SK-N-SH treated with all-trans-retinoic acid at 6 μM for 48 hours (cell line): Measurements from ENCODE around the gene FPR3.

Experiments used
- ATAC-seq: fragments of 200-7000 bp; cut with Tn5 transposase; 3 replicates; pipeline ENCODE4 v1.9.1; 2020; ENCODE audit warnings: mild to moderate bottlenecking, moderate library complexity
- ARNTL ChIP-seq: fragments of 450-650 bp; formaldehyde crosslinking; IDR thresholded peaks from 2 replicates; pipeline ENCODE4 v1.5.0; 2020; ENCODE audit warnings: low read depth, mild to moderate bottlenecking, moderate library complexity, borderline replicate concordance
- BACH2 ChIP-seq: fragments of 250-450 bp; sonication (Bioruptor Pico); IDR thresholded peaks from 2 replicates; pipeline ENCODE4 v1.9.0; 2021; ENCODE audit warnings: mild to moderate bottlenecking, borderline replicate concordance
- CSDC2 ChIP-seq: fragments of 250-450 bp; sonication (Bioruptor Pico); IDR thresholded peaks from 2 replicates; pipeline ENCODE4 v1.5.0; 2020; ENCODE audit warnings: mild to moderate bottlenecking, moderate library complexity
- ESRRG ChIP-seq: fragments of 250-450 bp; sonication (Bioruptor Pico); IDR thresholded peaks from 2 replicates; pipeline ENCODE4 v1.6.1; 2021; ENCODE audit warnings: mild to moderate bottlenecking
- GLIS3 ChIP-seq: fragments of 250-450 bp; sonication (Bioruptor Pico); IDR thresholded peaks from 2 replicates; pipeline ENCODE4 v1.5.0; 2020; ENCODE audit warnings: mild to moderate bottlenecking, moderate library complexity
- ISL1 ChIP-seq: fragments of 250-450 bp; sonication (Bioruptor Pico); IDR thresholded peaks from 2 replicates; pipeline ENCODE4 v2.1.2; 2022; ENCODE audit warnings: mild to moderate bottlenecking, moderate library complexity
- OSR1 ChIP-seq: fragments of 250-450 bp; sonication (Bioruptor Pico); IDR thresholded peaks from 2 replicates; pipeline ENCODE4 v1.8.0; 2022; ENCODE audit warnings: moderate library complexity, mild to moderate bottlenecking, inconsistent platforms
- PATZ1 ChIP-seq: fragments of 250-450 bp; sonication (Bioruptor Pico); IDR thresholded peaks from 2 replicates; pipeline ENCODE4 v1.8.0; 2020; ENCODE audit warnings: mild to moderate bottlenecking, moderate library complexity, borderline replicate concordance
- POU6F1 ChIP-seq: fragments of 250-450 bp; sonication (Bioruptor Pico); IDR thresholded peaks from 2 replicates; pipeline ENCODE4 v1.8.0; 2021; ENCODE audit warnings: low read depth, mild to moderate bottlenecking, moderate library complexity, borderline replicate concordance
- PPARA ChIP-seq: fragments of 250-450 bp; sonication (Bioruptor Pico); IDR thresholded peaks from 2 replicates; pipeline ENCODE4 v1.5.0; 2020; ENCODE audit warnings: mild to moderate bottlenecking, borderline replicate concordance
- RARB ChIP-seq: fragments of 250-450 bp; sonication (Bioruptor Pico); IDR thresholded peaks from 2 replicates; pipeline ENCODE4 v1.8.0; 2021; ENCODE audit warnings: mild to moderate bottlenecking, moderate library complexity
- SNAI2 ChIP-seq: fragments of 250-450 bp; sonication (Bioruptor Pico); IDR thresholded peaks from 2 replicates; pipeline ENCODE4 v1.5.0; 2020; ENCODE audit warnings: mild to moderate bottlenecking, moderate library complexity
- TOX ChIP-seq: fragments of 250-450 bp; sonication (Bioruptor Pico); IDR thresholded peaks from 2 replicates; pipeline ENCODE4 v1.8.0; 2021; ENCODE audit warnings: mild to moderate bottlenecking, moderate library complexity, borderline replicate concordance
- ZC3H10 ChIP-seq: fragments of 250-450 bp; sonication (Bioruptor Pico); IDR thresholded peaks from 2 replicates; pipeline ENCODE4 v1.5.1; 2021; ENCODE audit warnings: mild to moderate bottlenecking, moderate library complexity
- ZFP3 ChIP-seq: fragments of 250-450 bp; sonication (Bioruptor Pico); IDR thresholded peaks from 2 replicates; pipeline ENCODE4 v1.5.0; 2020; ENCODE audit warnings: mild to moderate bottlenecking, moderate library complexity
- ZFP30 ChIP-seq: fragments of 450-650 bp; formaldehyde crosslinking; IDR thresholded peaks from 2 replicates; pipeline ENCODE4 v1.5.0; 2022; ENCODE audit warnings: mild to moderate bottlenecking, moderate library complexity
- ZNF565 ChIP-seq: fragments of 450-650 bp; formaldehyde crosslinking; conservative IDR thresholded peaks from 2 replicates; pipeline ENCODE4 v1.5.0; 2020; ENCODE audit warnings: low read depth, mild to moderate bottlenecking, moderate library complexity
- ZNF70 ChIP-seq: fragments of 450-650 bp; formaldehyde crosslinking; IDR thresholded peaks from 2 replicates; pipeline ENCODE4 v1.5.0; 2020; ENCODE audit warnings: mild to moderate bottlenecking, moderate library complexity
- ZNF8 ChIP-seq: fragments of 450-650 bp; formaldehyde crosslinking; IDR thresholded peaks from 2 replicates; pipeline ENCODE4 v1.5.0; 2020; ENCODE audit warnings: mild to moderate bottlenecking, moderate library complexity
- TF ChIP-seq, protein P1 (sequence below): fragments of 250-450 bp; sonication (Bioruptor Pico); IDR thresholded peaks from 2 replicates; pipeline ENCODE4 v1.5.0; 2020; ENCODE audit warnings: mild to moderate bottlenecking, moderate library complexity
- TF ChIP-seq, protein P2 (sequence below): fragments of 250-450 bp; sonication (Bioruptor Pico); IDR thresholded peaks from 2 replicates; pipeline ENCODE4 v1.5.1; 2020; ENCODE audit warnings: low read depth, mild to moderate bottlenecking, moderate library complexity

FPR3 gene

GRCh38 chr19:51788029-51788428 lies 6.9 kb upstream of the FPR3 start:
- ATAC-seq: no peak
- TF ChIP-seq ZNF70 (no peak), POU6F1 (CRISPR knock-in tag) (no peak)

- ATAC-seq: no peak
These were observed 5.7 kb upstream of the FPR3 start for GRCh38 chr19:51789061-51789795.

GRCh38 chr19:51792932-51793331 lies 2.0 kb upstream of the FPR3 start:
- TF ChIP-seq ZNF70: no peak
- no peak for ATAC-seq

More at GRCh38 chr19:51789061-51789795, 5.7 kb upstream of the FPR3 start:
- no peak for TF ChIP-seq PATZ1 (CRISPR knock-in tag)
- TF ChIP-seq ZFP30 (CRISPR knock-in tag): no peak
- TF ChIP-seq, protein P1, sequence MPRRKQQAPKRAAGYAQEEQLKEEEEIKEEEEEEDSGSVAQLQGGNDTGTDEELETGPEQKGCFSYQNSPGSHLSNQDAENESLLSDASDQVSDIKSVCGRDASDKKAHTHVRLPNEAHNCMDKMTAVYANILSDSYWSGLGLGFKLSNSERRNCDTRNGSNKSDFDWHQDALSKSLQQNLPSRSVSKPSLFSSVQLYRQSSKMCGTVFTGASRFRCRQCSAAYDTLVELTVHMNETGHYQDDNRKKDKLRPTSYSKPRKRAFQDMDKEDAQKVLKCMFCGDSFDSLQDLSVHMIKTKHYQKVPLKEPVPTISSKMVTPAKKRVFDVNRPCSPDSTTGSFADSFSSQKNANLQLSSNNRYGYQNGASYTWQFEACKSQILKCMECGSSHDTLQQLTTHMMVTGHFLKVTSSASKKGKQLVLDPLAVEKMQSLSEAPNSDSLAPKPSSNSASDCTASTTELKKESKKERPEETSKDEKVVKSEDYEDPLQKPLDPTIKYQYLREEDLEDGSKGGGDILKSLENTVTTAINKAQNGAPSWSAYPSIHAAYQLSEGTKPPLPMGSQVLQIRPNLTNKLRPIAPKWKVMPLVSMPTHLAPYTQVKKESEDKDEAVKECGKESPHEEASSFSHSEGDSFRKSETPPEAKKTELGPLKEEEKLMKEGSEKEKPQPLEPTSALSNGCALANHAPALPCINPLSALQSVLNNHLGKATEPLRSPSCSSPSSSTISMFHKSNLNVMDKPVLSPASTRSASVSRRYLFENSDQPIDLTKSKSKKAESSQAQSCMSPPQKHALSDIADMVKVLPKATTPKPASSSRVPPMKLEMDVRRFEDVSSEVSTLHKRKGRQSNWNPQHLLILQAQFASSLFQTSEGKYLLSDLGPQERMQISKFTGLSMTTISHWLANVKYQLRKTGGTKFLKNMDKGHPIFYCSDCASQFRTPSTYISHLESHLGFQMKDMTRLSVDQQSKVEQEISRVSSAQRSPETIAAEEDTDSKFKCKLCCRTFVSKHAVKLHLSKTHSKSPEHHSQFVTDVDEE (CRISPR knock-in tag): no peak
- TF ChIP-seq GLIS3: no peak
- TF ChIP-seq ZFP3 (CRISPR knock-in tag): no peak
- no peak for TF ChIP-seq ZC3H10 (CRISPR knock-in tag)
- no peak for TF ChIP-seq ESRRG (CRISPR knock-in tag)
- TF ChIP-seq ZNF565: no peak
- no peak for TF ChIP-seq ZNF70
- no peak for TF ChIP-seq PPARA (CRISPR knock-in tag)
- TF ChIP-seq BACH2 (CRISPR knock-in tag): no peak
- TF ChIP-seq OSR1 (CRISPR knock-in tag): no peak
- TF ChIP-seq SNAI2 (CRISPR knock-in tag): no peak

GRCh38 chr19:51793994-51794393 lies 963 bp upstream of the FPR3 start:
- no peak for ATAC-seq
- TF ChIP-seq ZFP30 (CRISPR knock-in tag): no peak
- TF ChIP-seq, protein P1 (CRISPR knock-in tag): no peak
- TF ChIP-seq, protein P2, sequence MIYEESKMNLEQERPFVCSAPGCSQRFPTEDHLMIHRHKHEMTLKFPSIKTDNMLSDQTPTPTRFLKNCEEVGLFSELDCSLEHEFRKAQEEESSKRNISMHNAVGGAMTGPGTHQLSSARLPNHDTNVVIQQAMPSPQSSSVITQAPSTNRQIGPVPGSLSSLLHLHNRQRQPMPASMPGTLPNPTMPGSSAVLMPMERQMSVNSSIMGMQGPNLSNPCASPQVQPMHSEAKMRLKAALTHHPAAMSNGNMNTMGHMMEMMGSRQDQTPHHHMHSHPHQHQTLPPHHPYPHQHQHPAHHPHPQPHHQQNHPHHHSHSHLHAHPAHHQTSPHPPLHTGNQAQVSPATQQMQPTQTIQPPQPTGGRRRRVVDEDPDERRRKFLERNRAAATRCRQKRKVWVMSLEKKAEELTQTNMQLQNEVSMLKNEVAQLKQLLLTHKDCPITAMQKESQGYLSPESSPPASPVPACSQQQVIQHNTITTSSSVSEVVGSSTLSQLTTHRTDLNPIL (CRISPR knock-in tag): no peak
- TF ChIP-seq ESRRG (CRISPR knock-in tag): no peak
- no peak for TF ChIP-seq ZNF8 (CRISPR knock-in tag)
- TF ChIP-seq ARNTL: no peak
- TF ChIP-seq BACH2 (CRISPR knock-in tag): no peak
- TF ChIP-seq RARB (CRISPR knock-in tag): no peak
- TF ChIP-seq ZNF70: no peak
- TF ChIP-seq POU6F1 (CRISPR knock-in tag): no peak
- no peak for TF ChIP-seq GLIS3
- TF ChIP-seq ZFP3 (CRISPR knock-in tag): no peak
- TF ChIP-seq CSDC2: no peak
- no peak for TF ChIP-seq PPARA (CRISPR knock-in tag)
- TF ChIP-seq ZC3H10 (CRISPR knock-in tag): no peak
- no peak for TF ChIP-seq TOX (CRISPR knock-in tag)
- TF ChIP-seq ISL1 (CRISPR knock-in tag): no peak
